GM12873 (cell line): ENCODE results near the gene SH2D5.

Experiments used
- TF ChIP-seq, protein P1 (sequence below): IDR thresholded peaks from 2 replicates; pipeline ENCODE4 v1.5.1; 2012; ENCODE audit warnings: low read depth, mild to moderate bottlenecking, moderate library complexity, low read length, control low read depth; ENCODE audit not compliant: insufficient read depth; ENCODE audit errors: missing control alignments

SH2D5 gene

DNA sequence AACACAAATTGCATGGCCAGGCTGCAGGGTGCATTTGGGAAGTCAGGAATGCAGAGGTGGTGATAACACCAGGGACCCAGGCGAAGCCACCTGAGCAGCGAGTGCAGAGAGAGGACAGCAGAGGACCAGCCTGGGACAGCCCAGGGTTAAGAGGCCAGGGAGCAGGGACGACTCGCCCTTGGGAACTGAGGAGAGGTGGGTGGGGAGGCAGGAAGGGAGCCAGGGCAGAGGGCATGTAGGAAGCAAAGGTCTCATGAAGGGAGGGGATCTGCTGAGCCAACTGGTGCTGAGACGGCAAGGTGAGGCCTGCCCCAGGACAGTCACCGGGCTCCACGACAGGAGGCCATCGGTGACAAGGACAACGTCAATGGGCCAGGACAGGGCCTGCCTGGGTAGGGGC is 31.1 kb downstream of the SH2D5 start:
- TF ChIP-seq, protein P1, sequence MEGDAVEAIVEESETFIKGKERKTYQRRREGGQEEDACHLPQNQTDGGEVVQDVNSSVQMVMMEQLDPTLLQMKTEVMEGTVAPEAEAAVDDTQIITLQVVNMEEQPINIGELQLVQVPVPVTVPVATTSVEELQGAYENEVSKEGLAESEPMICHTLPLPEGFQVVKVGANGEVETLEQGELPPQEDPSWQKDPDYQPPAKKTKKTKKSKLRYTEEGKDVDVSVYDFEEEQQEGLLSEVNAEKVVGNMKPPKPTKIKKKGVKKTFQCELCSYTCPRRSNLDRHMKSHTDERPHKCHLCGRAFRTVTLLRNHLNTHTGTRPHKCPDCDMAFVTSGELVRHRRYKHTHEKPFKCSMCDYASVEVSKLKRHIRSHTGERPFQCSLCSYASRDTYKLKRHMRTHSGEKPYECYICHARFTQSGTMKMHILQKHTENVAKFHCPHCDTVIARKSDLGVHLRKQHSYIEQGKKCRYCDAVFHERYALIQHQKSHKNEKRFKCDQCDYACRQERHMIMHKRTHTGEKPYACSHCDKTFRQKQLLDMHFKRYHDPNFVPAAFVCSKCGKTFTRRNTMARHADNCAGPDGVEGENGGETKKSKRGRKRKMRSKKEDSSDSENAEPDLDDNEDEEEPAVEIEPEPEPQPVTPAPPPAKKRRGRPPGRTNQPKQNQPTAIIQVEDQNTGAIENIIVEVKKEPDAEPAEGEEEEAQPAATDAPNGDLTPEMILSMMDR: no peak

DNA sequence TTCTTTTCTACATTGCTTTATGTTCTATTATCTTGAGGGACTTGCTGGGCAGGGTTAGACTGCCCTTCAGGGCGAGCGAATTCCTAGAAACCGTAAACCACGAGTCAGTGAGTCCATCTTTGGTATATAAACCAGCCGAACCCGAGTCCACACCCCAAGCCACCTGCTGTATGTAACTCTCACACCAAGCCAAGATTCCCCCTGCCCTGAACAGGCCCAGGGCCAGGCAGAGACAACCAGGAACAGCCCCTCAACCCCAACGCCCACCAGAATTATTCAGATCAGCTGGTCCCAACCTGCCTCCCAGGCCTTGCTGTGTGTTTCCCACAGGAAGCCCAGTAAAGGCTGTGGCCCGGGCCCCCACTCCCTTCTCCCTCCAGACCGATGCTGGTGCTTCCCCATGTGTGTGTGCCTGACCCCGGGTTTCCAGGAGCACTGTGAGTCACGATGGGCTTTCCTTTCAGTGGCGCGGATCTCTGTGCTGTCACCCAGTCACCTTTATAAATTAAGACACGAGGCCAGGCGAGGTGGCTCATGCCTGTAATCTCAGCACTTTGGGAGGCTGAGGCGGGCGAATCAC is 31.8 kb downstream of the SH2D5 start:
- TF ChIP-seq, protein P1: no peak

DNA sequence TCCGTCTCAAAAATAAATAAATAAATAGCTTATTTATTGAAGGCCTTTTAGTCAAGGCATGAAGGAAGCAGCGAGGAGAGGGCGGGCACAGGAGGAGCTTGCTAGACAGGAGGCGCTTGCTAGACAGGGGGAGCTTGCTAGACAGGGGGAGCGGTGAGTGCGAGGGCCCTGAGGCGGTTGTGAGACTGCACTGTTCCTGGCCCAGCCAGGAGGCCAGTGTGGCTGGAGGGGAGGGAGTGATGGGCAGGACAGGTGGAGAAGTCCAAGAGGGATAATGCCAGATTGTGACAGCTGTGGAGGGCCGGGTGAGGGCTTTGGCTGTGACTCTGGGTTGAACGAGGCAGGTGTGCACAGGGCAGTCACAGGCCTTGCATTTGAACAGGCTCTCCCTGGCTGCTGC is 32.9 kb downstream of the SH2D5 start:
- TF ChIP-seq, protein P1: no peak

DNA sequence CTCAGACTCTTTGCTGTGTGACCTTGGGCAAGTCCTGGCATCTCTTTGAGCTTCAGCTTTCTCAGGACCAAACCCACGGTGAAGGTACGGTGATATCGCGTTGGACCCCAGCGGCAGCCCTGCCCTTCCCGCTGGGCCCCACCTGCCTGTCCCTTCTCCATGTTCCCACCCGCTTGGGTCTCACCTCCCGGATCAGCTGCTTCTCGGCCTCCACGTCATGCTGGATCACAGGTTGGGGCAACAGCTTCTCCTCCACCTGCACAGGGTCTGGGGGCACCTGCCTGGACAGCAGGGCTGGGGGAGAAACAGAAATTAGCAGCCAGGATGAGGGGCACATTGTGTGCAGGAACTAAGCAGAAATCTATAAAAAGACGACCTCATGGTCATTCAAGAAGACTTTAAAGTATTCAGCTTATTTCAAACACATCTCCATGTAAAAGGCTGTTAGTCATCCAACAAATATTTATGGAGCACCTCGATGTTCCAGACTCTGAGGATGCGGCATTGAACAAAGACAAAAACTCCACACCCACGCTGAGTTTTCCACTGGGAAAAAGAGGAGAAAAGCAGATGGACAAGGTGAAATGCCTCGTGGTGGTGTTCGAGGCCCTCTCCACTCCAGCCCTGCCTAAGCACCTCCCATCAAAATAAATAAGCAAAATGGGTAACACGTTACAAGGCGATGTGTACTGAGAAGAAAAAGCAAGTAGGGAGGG is 34.1 kb downstream of the SH2D5 start:
- TF ChIP-seq, protein P1: no peak

DNA sequence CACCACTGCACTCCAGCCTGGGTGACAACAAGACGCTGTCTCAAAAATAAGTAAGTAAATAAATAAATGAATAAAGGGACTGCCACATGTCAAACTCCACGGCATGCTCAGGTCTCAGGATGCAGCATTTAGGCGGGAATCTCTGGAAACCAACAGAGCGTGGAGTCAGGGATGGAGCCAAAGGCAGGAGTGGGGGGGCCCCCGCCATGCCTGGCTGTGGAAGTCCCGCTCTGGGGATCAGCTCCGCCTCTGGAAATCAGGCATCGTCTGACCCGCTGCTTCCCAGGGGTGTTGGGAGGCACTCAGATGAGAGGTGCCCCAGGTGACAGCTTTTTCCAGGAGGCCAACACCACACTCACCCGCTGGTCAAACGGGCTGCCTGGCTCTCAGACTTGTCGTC is 34.9 kb downstream of the SH2D5 start:
- TF ChIP-seq, protein P1: no peak

DNA sequence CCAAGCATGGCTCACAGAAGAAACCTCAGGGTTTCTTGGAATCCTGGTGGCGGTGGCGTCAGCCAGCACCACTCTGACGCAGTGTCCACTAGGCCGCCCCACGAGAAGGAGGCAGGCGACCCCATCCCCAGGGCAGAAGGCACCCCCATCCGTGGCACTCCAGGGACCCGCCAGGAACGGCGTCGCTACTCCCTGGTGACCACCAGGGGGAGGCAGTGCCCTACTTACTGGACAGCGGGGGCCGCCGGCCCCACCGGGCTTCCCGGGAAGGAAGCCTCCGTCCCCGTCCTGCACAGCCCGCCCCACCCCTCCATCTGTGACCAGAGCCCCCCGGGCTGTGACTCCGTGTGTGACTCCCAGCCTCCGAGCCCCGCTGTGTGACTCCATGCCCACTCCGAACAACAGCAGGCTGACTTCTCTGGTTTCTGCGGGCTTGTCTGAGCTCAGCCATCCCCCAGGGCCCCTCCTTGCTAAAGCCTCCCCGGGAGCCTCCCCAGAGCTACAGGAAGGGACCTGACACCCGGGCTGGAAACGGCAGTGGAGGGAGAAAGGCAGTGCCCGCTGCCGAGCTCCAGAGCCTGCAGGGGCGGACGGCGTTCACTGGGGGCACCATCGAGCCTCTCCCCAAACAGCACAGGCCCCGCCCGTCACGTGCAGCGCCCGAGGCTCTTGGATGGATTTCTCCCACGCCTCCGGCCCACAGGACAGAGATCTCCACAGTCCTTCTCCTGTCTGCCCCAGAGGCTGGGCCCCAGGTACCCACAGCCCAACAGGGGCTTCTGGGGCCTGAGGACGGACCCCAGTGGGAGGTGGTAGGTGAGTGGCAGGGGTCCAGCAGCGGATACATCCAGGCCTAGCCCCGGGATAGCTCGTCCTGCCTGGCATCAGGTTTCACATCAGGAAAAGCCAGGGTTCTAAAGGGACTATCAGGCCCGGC is 35.8 kb downstream of the SH2D5 start:
- TF ChIP-seq, protein P1: peak; percentile 93

DNA sequence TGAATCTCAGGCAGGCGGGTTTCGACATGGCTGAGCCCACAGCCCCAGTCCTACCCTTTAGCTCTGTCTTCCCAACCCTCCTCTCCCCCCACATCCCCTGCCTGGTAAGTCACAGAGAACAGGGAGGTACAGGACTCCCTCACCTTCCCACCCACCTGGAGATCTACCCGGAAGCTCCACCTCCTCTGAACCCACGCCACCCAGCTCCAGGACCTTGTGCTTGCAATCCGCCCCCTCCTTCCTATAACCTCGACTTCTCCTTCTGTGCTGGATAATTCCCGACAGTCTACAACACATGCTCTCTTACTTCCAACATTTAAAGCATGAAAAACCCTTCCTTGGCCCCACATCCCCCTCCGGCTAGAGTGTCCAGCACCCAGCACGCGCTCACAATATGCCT is 37.0 kb downstream of the SH2D5 start:
- TF ChIP-seq, protein P1: no peak
